GM23248 (cell line): Measurements from ENCODE around the gene CCDC201.

Experiments used
- EZH2 ChIP-seq: fragments of 200-600 bp; sonication (generic); IDR thresholded peaks from 2 replicates; pipeline ENCODE4 v1.6.1; 2018; ENCODE audit warnings: antibody characterized with exemption, mild to moderate bottlenecking; ENCODE audit not compliant: insufficient read depth, poor library complexity, severe bottlenecking
- EZH2phosphoT487 ChIP-seq: fragments of 200-600 bp; sonication (generic); IDR thresholded peaks from 2 replicates; pipeline ENCODE4 v1.6.1; 2018; ENCODE audit warnings: antibody characterized with exemption, moderate library complexity, mild to moderate bottlenecking, low read depth; ENCODE audit not compliant: insufficient read depth

DNA sequence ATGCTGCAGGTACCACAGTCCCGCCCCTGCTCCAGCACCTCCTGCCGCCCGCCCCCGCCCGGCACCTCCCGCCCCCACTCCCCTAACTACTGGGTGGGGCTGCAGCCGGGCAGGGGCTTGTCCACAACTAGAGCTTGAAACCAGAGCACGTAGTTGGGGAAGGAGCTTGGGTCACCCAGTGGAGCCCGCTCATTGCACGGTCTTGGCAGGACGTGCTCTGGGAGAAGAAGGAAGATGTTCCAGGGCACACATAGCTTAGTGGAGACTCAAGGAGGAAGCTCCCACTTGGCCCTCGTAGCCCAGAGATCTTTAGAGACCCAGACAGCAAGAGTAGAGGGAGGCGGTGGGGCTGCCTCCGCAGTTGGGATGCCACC lies 16.1 kb upstream of the CCDC201 start:
- TF ChIP-seq EZH2phosphoT487 (no peak), EZH2 (no peak)
